NCI-H748 treated with DMSO at 0.1 percent for 48 hours (cell line): ENCODE measurements around the gene GPRASP2.
"Not testable (repeated sequence)": the region's sequence is repeated elsewhere in the genome, so short reads cannot be mapped to it uniquely, and the experiment has no call there.

Experiments
- DNase-seq: peaks from one replicate; lab custom pipeline; 2025; lab: John Stamatoyannopoulos, UW

GPRASP2 gene

DNA sequence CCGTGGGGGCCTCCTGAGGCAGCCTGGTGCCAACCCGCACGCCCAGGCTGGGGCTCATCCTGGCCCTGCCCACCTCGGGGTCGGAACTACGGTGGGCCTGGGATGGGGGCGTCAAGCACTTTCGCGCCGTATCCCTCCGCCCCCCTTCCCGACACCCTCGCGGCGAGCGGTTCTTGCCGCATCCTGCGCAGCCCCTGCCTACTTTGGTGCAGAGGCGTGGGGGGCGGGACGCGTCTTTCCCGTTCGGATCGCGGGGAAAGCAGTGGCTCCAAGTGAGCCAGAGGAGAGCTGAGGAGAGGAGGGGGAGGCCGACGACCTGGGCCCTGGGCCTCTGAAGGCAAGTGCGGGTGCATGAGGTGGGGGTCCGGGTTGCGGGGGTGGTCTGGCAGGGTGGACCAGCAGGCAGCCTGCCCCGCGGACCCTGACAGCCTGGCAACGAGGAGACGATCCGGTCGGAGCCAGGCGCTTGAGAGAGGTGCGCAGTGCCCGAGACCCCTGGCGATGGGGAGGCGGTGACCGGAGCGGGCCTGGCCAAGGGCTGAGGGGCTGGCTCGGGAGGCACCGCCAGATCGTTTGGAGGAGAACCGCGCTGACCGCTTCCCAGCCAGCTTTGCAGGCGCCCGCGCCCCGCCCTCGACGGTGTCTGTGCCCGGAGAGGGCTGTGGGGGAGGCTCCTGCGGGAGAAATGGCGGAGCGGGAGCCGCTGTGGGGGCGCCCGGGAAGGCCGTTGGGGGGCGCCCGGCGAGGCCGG is at the start of gene GPRASP2:
Gene GPRASP2, plus strand, starts transcription at position 233 of the 751 bp plus-strand sequence. CDS start 2,422 bp downstream, outside the sequence.
- no peak for DNase-seq

DNA sequence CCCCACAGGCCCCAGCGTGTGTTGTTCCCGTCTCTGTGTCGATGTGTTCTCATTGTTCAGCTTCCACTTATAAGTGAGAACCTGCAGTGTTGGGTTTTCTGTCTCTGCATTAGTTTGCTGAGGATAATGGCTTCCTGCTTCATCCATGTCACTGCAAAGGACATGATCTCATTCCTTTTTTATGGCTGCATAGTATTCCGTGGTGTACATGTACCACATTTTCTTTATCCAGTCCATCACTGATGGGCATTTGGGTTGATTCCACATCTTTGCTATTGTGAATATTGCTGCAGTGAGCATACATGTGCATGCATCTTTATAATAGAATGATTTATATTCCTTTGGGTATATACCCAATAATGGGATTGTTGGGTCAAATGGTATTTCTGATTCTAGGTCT is 48.4 kb upstream of the GPRASP2 start:
- DNase-seq = not testable (repeated sequence)

DNA sequence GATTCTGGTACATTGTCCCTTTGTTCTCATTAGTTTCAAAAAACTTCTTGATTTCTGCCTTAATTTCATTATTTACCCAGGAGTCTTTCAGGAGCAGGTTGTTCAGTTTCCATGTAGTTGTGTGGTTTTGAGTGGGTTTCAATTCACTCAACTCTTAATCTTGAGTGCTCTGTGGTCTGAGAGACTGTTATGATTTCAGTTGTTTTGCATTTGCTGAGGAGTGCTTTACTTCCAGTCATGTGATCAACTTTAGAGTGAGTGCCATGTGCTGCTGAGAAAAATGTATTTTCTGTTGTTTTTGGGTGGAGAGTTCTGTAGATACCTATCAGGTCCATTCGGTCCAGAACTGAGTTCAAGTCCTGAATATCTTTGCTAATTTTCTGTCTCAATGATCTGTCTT is 45.2 kb upstream of the GPRASP2 start:
- DNase-seq = not testable (repeated sequence)

DNA sequence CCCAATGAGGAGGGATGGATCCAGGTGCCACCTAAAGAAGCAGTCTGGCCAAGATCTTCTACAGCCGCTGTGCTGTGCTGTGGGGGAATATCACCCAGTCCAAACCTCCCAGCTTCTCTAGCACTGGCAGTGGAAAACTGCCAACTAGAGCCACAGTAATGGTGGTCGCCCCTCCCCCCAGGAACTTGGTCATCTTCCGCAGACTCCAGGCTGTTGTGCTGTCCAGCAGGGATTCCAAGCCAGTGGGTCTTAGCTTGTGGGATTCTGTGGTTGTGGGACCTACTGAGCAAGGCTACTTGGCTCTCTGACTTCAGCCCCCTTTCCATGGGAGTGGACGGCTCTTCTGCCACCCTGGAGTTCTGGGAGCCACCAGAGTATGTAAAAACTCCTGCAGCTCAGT is 42.7 kb upstream of the GPRASP2 start:
- DNase-seq = no peak

DNA sequence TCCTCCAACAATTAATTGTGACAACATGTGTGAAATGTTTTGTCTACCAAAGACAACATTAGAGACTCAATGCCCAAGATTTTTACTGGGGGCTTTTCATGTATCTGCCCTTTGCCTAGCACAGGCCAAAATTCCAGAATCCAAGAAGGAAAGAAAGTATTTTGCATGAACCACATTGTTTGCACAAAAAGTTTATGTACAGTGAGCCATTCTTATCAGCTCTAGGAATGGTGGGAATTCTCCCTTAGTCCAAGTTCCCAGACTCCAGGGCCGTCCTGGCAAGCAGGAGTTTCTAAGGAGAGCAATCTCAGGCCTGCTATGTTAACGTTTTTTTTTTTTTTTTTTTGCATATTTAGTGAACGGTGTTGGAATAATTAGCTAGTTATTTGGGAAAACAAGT is 39.4 kb upstream of the GPRASP2 start:
- DNase-seq = no peak

DNA sequence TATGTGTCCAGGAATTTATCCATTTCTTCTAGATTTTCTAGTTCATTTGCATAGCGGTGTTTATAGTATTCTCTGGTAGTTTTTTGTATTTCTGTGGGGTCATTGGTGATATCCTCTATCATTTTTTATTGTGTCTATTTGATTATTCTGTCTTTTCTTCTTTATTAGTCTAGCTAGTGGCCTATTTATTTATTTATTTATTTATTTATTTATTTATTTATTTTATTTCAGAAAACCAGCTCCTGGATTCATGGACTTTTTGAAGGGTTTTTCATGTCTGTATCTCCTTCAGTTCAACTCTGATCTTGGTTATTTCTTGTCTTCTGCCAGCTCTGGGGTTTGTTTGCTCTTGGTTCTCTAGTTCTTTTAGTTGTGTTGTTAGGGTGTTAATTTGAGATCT is 34.8 kb upstream of the GPRASP2 start:
- not testable (repeated sequence) for DNase-seq

DNA sequence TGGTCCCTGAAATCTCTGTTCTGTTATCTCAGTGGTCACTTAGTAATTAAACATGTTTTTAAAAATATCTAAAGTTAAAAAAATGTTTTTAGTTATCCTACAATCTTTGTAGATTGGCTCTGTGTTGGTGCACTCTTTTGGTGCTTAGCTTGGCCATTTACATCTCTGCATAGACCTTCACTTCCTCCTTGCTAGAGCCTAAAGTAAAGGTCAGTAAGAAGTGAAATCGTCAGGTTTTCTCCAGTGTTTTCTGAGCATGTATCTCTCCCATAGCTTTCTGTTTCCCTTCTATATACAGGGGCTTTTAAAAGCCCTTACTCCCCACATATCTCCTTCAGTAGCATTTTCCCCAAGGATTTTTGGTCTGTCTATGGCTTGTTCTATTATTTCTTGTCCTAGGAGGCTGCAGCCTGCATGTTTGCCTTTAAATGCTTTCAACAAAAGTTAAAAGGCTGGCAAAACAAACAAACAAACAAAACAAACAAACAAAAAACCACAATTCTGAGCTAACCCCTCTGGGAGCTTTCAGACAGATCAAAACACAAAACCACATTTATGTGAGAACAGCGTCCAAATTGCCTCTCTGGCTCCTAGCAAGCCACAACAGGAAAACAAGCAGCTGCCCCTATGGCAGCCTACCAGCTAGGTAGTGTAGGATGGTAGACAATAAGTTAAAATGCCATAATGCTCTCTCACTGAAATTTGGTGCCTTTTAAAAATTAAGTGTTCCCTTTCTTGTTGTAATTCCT is 27.3 kb upstream of the GPRASP2 start:
- DNase-seq = no peak

DNA sequence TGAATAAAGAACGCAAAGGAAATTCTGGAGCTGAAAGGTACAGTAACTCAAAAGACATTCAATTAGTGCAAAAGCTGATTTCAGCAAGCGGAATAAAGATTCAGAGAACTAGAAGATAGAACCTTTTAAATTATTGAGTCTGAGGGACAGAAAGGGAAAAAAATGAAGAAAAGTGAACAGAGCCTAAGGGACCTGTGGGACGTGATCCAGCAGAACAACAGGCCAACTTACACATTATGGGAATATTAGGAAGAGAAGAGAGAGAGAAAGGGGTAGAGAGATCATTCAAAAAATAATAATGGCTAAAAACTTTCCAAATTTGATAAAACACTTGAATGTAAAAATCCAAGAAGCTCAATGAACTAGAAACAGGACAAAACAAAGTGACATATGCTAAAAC is 17.5 kb upstream of the GPRASP2 start:
- DNase-seq = no peak

DNA sequence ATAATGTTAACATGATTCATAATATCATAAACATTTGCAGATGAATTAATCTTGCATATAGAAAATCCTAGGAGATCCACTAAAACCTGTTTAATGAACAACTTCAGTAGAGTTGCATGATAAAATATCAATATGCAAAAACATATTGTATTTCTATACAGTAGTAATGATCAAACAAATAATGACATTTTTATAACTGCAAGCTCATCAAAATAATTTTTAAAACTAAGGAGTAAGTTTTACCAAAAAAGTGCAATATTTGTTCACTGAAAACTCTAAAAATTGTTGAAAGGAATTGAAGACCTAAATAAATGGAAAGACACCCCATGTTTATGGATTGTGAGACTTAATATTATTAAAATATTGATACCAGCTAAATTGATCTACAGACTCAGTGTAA is 15.9 kb upstream of the GPRASP2 start:
- DNase-seq = no peak

DNA sequence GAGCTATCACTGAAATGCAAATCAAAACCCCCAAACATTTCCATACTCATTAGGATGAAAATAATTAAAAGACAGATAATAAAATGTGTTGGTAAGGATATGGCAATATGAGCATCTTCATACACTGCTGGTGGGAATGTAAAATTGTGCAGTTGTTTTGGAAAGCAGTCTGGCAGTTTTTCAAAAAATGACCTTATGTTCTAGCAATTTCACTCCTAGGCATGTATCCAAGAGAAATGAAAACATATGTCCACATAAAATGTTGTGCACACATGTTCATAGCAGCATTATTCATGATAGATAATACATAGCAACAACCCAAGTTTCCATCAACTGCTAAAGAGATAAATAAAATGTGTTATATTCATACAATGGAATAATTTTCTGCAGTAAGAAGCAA is 14.8 kb upstream of the GPRASP2 start:
- DNase-seq = no peak

DNA sequence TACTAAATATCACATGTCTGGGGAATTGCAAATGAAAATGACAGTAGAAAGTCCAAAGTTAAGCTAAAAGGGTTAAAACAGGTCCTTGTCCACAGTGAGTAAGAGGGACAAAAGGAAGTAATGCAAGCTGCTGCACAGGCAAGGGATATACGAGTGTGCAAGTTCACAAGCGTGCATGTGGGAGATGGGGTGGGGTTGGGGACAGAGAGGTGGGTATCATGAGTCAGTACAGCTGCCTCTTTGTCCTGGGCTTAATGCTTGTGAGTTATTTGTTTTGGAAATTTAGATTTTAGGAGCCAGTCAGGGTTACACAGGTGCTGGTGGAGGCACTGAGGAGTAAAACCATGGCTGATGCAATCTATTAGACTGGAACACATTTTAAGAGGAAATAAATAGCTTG is 3.3 kb upstream of the GPRASP2 start:
- DNase-seq = no peak

DNA sequence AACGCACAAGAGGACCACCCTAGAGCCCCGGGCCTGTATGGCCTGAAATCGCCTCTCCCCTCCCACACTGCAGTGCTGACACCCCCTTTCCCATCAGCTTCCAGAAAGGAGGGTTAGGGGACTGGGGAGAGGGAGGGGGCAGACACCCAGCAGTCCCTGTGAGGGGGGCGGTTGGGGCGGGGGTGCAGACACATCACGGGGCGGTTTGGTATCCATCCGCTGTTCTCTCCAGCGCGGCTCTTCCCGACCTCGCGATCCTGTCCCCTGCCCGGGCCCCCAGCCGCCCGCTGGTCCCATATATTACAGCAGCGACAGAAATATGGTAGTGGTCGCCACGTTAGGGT is 404 bp upstream of the GPRASP2 start:
- no peak for DNase-seq

DNA sequence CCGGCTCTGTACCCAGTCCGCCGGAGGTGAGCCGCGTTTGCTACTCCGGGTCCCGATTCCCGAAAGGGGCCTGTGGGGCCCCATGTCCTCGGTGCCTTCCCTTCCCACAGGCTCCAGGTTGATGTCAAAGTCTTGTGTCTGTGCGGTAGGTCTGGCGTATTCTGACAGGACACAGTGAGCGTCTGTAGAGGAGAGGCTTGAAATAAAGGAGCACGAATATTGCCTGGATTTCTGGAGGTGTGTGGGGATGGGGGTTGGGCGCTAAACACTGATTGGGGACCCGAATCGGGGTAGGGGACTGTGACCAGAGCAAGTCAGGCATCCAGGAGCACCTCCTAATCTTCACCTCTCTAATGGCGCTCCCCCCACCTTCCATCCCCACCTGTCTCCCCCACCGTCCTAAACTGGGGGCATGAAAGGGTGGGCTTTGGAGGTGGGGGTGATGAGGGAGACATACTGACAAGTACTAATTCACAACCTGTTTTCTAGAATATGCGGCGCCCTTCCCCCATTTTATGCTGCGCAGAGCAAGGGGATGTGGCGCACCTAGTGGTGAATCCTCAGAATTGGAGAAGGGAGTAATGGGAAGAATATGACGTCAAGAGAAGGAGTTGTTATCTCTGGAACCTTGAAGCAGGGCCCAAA is 855 bp downstream of the GPRASP2 start:
- peak; percentile 37 for DNase-seq

DNA sequence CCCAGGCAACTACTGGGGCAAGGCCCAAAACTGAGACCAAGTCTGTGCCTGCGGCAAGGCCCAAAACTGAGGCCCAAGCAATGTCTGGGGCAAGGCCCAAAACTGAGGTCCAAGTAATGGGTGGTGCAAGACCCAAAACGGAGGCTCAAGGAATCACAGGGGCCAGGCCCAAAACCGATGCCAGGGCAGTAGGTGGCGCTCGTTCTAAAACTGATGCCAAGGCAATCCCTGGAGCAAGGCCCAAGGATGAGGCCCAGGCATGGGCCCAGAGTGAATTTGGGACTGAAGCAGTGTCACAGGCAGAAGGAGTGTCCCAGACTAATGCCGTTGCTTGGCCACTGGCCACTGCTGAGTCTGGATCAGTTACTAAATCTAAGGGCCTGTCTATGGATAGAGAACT is 2.7 kb downstream of the GPRASP2 start:
- DNase-seq = no peak

DNA sequence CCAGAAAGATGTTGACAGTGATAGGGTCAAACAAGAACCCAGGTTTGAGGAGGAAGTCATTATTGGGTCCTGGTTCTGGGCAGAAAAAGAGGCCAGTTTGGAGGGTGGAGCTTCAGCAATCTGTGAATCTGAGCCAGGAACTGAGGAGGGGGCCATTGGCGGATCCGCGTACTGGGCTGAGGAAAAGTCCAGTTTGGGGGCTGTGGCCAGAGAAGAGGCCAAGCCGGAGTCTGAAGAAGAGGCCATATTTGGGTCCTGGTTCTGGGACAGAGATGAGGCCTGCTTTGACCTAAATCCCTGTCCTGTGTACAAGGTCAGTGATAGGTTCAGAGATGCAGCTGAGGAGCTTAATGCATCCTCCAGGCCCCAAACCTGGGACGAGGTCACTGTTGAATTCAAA is 3.7 kb downstream of the GPRASP2 start:
- no peak for DNase-seq

DNA sequence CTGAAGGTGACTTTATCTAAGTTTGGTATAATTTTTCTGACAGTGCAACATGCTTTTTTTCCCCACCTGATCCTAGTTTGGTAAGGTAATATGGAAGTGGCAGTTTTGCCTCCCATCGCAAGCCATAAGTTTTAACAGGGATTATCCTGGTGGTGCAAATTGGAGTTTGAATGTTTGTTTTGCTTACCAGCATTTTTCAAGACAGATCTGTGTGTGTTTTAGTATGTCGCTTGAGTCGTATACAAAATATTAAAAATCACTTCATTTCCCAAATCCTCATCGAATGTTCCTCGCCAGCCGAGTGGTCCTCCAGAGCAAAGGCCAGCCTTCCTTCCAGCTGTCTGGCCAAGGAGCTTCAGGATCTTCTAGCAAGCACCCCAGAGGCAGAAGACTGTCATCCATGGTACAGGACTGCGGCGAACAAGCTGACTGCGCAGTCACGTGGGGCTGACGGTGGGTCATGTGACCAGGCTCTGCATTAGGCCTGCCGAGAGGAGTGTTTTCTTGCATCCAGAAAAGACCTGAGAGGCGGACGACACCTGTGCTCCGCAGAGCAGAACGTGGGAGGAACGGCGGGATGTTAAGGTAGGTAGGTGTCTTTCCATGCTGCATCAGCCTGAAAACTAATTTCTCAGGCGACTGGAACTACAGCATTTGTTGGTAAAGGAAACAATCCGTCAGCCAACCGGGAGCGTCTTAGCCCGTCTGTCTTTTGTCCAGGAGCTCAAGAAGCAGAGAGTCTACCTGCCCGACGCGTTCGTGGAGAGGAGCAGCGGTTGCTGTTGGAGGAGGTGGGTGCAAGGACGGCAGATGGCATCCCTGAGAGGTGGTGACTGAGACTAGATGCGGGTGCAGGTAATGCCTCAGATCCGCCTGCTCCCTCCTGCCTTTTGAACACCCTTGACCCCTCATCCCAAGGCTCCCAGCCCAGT is 8.3 kb downstream of the GPRASP2 start, which contains the start of gene GPRASP3:
Gene GPRASP3, plus strand, starts transcription at position 507 of the 932 bp plus-strand sequence. CDS start 28,253 bp downstream, outside the sequence.
- peak; percentile 23 for DNase-seq

DNA sequence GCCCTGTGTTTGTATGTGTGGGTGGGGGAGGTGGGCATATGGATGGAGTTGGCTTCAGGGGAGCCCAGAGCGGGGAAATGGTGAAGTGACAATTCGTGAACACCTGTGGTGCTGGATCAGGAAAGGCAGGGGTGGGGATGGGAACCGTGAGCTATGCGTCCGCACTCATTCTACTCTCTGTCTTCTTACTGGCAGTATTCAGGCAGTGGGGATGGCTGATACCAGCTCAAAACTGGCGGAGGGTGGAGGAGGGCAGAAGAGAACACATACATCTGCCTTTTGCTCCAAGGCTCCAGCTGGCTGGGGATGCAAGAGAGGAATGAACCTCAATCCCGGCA is 8.9 kb downstream of the GPRASP2 start:
- DNase-seq = not testable (repeated sequence)

DNA sequence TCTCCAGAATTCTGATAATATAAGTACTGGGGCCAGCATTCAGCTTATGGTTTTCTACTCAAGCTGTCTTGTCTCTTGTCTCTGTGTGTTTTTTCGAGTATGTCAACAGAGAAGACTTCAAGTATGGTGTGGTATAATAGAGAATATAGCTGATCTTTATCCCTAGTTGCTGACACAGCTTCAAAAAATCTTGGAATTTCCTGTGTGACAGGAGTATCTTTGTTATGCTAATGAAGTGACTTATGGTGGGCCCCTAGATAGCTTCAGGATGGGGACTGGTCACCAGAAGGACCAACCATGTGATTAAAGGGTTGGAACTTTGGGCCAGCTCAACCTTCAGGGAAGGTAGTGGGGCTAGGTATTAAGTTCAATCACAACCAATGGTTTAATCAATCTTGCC is 11.2 kb downstream of the GPRASP2 start:
- no peak for DNase-seq

DNA sequence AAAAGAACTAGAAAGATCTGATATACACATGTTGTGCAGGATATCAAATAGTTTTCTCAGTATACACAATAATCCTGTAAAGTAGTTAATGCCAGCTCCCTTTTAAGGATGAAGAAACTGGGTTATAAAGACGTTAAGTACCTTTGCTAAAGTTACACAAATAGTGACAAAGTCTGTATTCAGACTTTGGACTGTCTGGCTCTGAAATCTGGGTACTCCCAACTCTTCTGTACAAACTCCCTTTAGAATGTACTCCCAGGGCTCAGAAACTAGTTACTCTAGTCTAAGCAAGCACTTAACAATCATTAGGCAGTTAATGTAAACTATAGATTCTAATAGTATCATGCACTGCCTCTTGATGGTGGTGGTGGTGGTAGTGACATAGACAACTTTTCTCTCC is 15.5 kb downstream of the GPRASP2 start:
- DNase-seq = no peak

DNA sequence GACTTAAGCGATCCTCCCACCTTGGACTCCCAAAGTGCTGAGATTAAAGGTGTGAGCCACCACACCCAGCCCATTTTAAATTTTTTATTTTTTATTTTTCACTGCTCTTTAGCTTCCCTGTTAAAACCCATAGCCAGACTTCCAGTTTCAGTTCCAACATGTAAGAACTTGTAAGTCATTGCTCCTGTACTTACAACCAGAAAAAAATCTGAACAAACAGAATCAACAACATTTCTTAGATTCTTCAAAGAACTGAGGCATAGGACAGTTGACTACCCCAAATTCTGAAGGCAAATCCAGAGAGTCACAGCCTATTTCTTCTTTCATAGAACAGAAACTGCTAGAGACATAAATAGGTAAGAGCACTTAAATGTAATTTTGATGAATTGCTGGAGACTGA is 16.4 kb downstream of the GPRASP2 start:
- DNase-seq = no peak

DNA sequence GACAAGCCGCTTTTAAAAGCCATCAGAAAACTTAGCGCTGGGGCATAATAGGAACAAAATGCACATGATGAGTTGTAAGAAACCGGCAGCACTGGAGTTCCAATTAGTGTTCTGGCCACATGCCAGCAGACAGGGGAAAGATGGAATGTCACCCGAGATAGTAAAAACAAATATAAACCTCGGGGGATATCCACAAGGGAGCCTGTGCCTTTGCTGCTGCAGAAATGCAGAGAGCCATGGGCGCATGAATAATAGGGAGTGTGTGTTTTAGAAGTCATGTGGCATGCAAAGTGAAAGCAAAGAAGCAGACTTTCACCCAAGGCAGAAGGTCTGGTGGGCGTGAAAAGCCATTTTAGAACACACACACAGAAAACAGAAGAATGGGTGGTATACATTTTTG is 27.4 kb downstream of the GPRASP2 start:
- no peak for DNase-seq

DNA sequence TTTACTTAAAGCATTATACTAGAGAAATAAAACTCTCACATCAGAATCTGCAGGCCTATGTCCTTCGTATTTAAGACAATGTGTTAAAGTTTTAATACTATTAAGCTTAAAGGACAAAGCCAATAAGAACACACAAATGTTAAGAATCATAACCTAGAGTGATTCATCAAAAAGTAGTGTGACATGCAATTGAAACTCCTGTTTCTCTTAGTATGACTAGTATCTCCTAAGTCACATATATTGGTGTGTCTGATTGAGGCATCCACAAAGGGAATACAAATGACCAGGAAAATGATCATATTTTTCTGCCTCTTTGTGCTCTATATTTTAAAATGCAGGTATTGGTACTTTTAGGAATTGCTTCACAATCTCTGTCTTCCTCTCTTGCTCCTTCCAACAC is 32.1 kb downstream of the GPRASP2 start:
- DNase-seq = no peak
